Measurements from ENCODE around the gene FBXO31. TPM values are rescaled to one million over a fixed set of nuclear protein-coding genes. Genes with fewer than 3 reads are reported as not detected.
"Not testable (repeated sequence)": the region's sequence is repeated elsewhere in the genome, so short reads cannot be mapped to it uniquely, and the experiment has no call there.

The FBXO31 gene
- total RNA-seq, 2 donors from 2014 or later = 39.5 to 65.8 TPM

- TF ChIP-seq POLR2AphosphoS5 (IDR thresholded peaks at IDR 0.05) (no peak), POLR2A (IDR thresholded peaks at IDR 0.05) (no peak), CTCF (IDR thresholded peaks at IDR 0.05) (no peak)
- no peaks in the 10 kb centered on the region for H3K36me3 ChIP-seq
- intact Hi-C loops (cut with DNase I) = no loop called here
- DNase-seq (ENCODE audit: low spot score) = no peak
- no peak overlapping the region for H3K27ac ChIP-seq
- no peaks in the 10 kb centered on the region for H3K4me1 ChIP-seq (replicated peaks)
- 86% methylated on average over 13 of the region's 13 CpGs for WGBS
- H3K27me3 ChIP-seq (replicated peaks; ENCODE audit: insufficient read depth) = no peaks in the 10 kb centered on the region
- H3K4me3 ChIP-seq = no peak overlapping the region
- no peaks in the 10 kb centered on the region for H3K9me3 ChIP-seq
Measured at GRCh38 chr16:87365021-87365713, 18.4 kb downstream of the FBXO31 start.

DNA sequence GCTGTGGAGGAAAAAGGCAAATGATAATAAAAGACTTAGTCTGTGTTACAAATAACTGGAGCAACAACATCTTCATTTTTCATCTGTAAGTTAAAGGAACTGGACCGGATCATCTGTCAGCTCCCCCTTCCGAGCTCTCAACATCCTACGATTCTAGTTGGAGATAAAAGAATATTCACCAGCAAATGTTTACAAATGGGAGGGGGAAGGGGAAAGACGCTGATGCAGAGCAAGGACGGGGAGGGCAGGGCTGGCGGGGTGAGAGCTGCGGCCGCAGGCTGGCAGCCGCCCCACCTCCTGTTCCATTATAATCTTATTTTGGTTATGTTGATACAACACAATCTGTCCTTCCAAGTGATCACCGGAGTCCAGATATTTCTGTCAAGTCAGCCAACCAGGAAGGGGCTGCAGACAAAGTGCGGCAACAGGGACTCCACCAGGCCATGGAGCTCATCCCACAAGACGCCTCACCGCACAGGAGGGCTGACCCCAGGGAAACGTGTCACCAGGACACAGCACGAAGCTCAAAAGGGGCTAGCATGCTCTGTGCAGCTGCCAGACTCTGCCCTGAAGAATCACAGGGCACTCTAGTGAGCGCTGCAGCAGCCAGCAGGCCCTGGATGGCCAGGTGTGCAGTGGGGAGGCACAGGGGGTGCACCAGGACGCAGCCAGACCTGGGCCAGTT, 19.7 kb downstream of the FBXO31 start:
- H3K27ac ChIP-seq = peak overlapping the region; percentile 24 to 57
- no peaks in the 10 kb centered on the region for H3K27me3 ChIP-seq (replicated peaks; ENCODE audit: insufficient read depth)
- intact Hi-C loops (cut with DNase I) = no loop called here
- TF ChIP-seq CTCF (IDR thresholded peaks at IDR 0.05) = no peak
- TF ChIP-seq POLR2AphosphoS5 (IDR thresholded peaks at IDR 0.05) = peak; percentile 66
- DNase-seq (ENCODE audit: low spot score) = no peak
- no peaks in the 10 kb centered on the region for H3K9me3 ChIP-seq
- 23% methylated on average over 17 of the region's 17 CpGs for WGBS
- H3K36me3 ChIP-seq = peaks cover 0 to 11% of the 10 kb centered on the region in 2 donors
- no peak overlapping the region for H3K4me3 ChIP-seq
- H3K4me1 ChIP-seq (replicated peaks) = no peaks in the 10 kb centered on the region

GRCh38 chr16:87362828-87363559, 20.6 kb downstream of the FBXO31 start:
- H3K27me3 ChIP-seq (replicated peaks; ENCODE audit: insufficient read depth); DNase-seq (ENCODE audit: low spot score); intact Hi-C loops (cut with DNase I); H3K4me1 ChIP-seq (replicated peaks); H3K4me3 ChIP-seq; H3K9me3 ChIP-seq: not testable (repeated sequence)
- WGBS = 81% methylated on average over 13 of the region's 13 CpGs
- peak overlapping the region in 1 of 2 donors; percentile 57 for H3K27ac ChIP-seq
- peaks cover 0 to 11% of the 10 kb centered on the region in 2 donors for H3K36me3 ChIP-seq

- H3K27me3 ChIP-seq (replicated peaks; ENCODE audit: insufficient read depth) = no peaks in the 10 kb centered on the region
- TF ChIP-seq POLR2A (IDR thresholded peaks at IDR 0.05) = no peak
- no peak for TF ChIP-seq POLR2AphosphoS5 (IDR thresholded peaks at IDR 0.05)
- no peak for TF ChIP-seq CTCF (IDR thresholded peaks at IDR 0.05)
- 94% methylated on average over 8 of the region's 8 CpGs for WGBS
- H3K36me3 ChIP-seq = peaks cover 0 to 11% of the 10 kb centered on the region in 2 donors
- no peaks in the 10 kb centered on the region for H3K9me3 ChIP-seq
- H3K4me1 ChIP-seq (replicated peaks) = no peaks in the 10 kb centered on the region
- intact Hi-C loops (cut with DNase I) = no loop called here
- H3K27ac ChIP-seq = no peak overlapping the region
- DNase-seq (ENCODE audit: low spot score) = no peak
- H3K4me3 ChIP-seq = no peak overlapping the region
Measured at GRCh38 chr16:87361916-87362619, 21.5 kb downstream of the FBXO31 start.
